GM21447 (cell line): ENCODE results near the gene HK3.
"Not testable (repeated sequence)": the region's sequence is repeated elsewhere in the genome, so short reads cannot be mapped to it uniquely, and the experiment has no call there.

ENCODE experiments used
- ATAC-seq: cut with Tn5 transposase; IDR thresholded peaks from one replicate; pipeline ENCODE4 v1.9.1; 2021; ENCODE audit not compliant: unreplicated experiment

HK3 gene

DNA sequence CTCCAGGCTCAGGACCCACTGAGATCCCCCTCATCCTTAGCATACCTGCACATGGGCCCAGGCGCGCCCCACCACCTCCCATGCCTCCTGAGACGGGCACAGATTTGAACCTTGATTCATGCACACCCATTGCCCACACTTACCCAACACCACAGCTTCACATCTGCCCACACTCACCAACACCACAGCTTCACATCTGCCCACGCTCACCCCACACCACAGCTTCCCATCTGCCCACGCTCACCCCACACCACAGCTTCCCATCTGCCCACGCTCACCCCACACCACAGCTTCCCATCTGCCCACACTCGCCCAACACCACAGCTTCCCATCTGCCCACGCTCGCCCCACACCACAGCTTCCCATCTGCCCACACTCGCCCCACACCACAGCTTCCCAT is 28.5 kb downstream of the HK3 start:
- ATAC-seq, result not testable (repeated sequence)

DNA sequence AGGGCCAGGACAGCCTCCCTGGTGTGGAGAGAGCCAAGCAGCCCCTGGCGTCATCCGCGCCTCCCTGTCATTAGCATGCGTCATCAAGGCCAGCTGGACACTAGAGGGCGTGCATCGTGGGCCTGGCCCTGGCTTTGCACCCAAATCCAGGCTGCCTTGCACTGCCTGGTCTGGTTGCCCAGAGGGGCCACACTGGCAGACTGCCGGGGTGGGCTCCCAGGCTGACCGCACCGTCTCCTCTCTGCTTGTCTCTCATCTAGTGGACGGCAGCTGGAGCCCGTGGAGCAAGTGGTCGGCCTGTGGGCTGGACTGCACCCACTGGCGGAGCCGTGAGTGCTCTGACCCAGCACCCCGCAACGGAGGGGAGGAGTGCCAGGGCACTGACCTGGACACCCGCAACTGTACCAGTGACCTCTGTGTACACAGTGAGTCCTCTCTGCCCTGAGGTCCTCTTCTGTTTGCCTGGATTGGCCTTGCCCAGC is 29.0 kb downstream of the HK3 start:
- no peak for ATAC-seq

DNA sequence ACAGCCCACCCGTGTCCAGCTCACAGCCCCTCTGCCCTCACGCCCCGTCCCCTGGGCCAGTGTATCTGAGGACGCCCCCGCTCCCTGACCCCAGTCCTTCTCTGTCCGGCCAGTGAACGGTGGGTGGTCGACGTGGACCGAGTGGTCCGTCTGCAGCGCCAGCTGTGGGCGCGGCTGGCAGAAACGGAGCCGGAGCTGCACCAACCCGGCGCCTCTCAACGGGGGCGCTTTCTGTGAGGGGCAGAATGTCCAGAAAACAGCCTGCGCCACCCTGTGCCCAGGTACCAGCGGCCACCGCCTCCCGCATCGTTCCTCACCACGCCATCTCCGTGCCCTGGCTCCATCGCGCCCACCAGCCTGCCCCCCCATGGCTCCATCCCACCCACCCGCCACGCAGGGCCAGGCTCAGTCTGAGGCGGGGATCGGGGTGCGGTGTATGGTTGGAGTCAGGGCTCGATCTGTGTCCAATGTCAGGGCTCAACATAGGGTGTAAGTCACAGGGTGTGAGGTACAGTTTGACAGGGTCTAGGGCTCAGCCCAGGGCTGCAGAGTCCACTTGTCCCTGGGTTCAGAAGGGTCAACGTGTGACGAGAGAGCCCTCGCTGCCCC is 29.5 kb downstream of the HK3 start:
- ATAC-seq, result no peak

DNA sequence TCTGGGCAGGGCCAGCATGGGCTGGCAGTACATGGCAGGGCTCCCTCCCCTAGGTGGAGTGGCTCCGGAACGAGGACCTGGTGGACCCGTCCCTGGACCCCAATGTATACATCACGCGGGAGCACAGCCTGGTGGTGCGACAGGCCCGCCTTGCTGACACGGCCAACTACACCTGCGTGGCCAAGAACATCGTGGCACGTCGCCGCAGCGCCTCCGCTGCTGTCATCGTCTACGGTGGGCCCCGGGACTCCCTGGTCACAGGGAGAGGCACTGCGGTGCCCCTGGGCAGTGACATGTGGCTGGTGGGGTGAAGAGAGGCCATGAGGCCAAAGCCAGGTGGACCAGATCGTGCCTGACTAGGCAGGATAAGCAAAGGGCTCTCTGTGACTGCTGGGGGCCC is 30.4 kb downstream of the HK3 start:
- ATAC-seq, result no peak

- ATAC-seq, result no peak
Measured at GRCh38 chr5:176868126-176868525, 31.0 kb downstream of the HK3 start.

DNA sequence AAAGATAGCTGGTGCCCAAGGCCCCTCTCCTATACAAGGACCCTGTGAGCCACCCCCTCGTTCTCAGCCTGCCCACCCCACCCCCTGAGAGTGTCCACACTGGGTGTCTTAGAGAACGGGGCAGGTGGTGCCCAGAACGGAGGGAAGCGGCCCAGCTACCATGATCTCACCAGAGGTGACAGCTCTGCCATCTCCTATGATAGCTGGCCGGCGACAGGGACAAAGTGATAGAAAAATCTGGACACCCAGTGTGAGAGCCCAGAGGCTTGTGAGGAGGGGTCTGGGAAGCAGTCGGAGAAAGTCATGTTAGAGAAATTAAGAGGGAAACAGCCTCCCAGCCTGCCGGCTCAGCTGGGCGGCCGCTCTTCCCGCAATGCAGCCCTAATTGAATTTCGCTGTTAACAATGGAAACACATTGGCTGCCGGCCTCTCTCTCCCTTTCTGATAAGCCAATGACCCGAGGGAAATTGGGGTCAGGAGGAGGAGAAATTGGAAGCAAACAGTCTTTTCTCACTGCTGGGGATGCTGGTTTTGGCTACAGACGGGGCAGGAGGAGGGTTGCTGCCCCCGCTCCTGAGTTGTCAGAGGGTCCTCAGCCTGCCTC is 32.3 kb downstream of the HK3 start:
- ATAC-seq, result no peak

- no peak for ATAC-seq
Measured at GRCh38 chr5:176865964-176866363, 33.2 kb downstream of the HK3 start.

- no peak for ATAC-seq
Measured at GRCh38 chr5:176864755-176865154, 34.4 kb downstream of the HK3 start.

DNA sequence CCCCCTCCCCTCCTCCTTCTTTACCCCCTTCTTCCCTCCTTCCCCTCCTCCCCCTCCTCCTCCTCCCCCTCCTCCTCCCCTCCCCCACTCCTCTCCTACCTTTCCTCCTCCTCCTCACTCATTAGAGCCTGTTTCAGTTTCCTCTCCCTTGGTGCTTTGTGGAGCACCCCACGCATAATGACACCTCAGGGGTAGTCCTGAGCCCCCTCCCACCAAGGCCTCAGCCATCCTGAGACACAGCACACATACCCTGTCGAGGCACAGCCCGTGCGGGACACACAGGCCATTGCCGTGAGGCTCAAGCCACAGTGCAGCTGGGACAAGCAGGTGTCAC is 35.4 kb downstream of the HK3 start:
- ATAC-seq, result no peak

- no peak for ATAC-seq
Measured at GRCh38 chr5:176863041-176863764, 35.9 kb downstream of the HK3 start.

- ATAC-seq, result no peak
Measured at GRCh38 chr5:176862330-176862995, 36.7 kb downstream of the HK3 start.

GRCh38 chr5:176861276-176861675 is 37.9 kb downstream of the HK3 start:
- no peak for ATAC-seq

DNA sequence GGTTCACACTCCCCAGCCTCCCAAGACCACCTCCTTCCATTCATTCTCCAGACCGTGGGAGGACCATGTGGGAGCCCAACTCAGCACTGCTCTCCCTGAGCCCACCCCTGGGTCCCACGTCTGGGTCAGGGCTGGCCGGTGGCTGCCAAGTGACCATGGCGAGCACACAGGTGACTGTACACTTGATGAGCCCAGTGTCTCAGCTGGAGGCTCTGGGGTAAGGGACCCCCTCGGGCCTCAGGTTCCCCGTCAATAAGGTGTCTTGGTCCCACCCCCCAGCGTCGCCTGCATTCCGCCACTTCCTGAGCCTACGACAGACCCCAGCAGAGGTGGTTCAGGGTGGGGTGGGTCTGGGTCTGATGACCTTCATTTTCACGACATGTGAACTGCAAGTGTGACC is 38.8 kb downstream of the HK3 start:
- ATAC-seq, result no peak

- ATAC-seq, result no peak
Measured at GRCh38 chr5:176859916-176860315, 39.2 kb downstream of the HK3 start.

- ATAC-seq, result no peak
Measured at GRCh38 chr5:176857894-176858273, 41.3 kb downstream of the HK3 start.

- ATAC-seq, result no peak
Measured at GRCh38 chr5:176857216-176857893, 41.8 kb downstream of the HK3 start.

DNA sequence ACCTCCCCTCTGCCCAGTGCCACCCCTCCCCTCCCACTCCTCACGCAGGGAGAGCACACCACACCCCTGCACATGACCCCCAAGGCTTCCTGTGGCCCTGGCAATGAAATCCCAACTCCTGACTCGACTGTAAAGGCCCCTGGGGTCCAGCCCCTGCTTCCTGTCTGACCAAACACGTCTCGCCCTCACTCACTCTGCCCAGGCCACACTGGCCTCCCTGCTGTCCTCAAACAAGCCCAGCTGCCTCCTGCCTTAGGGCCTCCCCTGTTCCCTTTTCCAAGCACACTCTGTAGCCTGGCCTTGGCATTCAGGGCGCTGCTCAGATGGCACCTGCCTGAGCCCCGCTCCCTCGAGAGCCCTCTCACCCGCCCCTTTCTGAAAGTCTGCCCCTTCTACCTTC is 42.4 kb downstream of the HK3 start:
- ATAC-seq, result no peak

- ATAC-seq, result no peak
Measured at GRCh38 chr5:176855598-176855997, 43.5 kb downstream of the HK3 start.

DNA sequence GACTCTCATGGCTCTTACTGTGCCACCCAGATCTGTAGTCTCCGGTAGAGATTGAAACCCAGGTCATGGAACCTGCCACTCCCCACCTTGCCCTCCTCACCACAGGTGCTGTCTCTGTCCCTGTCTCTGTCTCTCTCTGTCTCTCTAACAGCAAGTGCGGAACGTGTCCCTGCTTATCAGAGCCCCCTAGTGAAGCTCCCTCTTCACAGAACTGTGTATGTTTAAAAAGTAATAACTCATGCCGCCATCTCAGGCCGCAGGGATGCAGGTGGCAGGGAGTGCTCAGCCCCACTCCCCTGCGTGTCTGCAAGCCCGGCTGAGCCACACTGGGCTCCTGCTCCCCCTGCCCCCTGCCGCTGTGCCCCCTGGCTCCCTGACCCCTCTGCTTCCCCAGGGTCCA is 45.0 kb downstream of the HK3 start:
- ATAC-seq, result no peak

- no peak for ATAC-seq
Measured at GRCh38 chr5:176853151-176853778, 45.9 kb downstream of the HK3 start.
